NT2/D1 (cell line): Measurements from ENCODE around the gene MTREX.

Experiments used
- DNase-seq: peaks from one replicate; pipeline ENCODE4 v3.0.0-alpha.2; 2011; ENCODE audit warnings: low read depth, low spot score
- H3K27me3 ChIP-seq: 2 replicates; pipeline ENCODE4 v1.6.0; 2011; ENCODE audit warnings: mild to moderate bottlenecking; ENCODE audit not compliant: insufficient read length, insufficient read depth
- H3K36me3 ChIP-seq: 2 replicates; pipeline ENCODE4 v1.6.1; 2011; ENCODE audit warnings: mild to moderate bottlenecking, low read length, mixed read lengths; ENCODE audit not compliant: insufficient read depth, insufficient read length
- H3K4me1 ChIP-seq: 2 replicates; pipeline ENCODE4 v1.5.1; 2011; ENCODE audit not compliant: insufficient read depth, insufficient read length
- H3K4me3 ChIP-seq: 2 replicates; pipeline ENCODE4 v1.5.1; 2011; ENCODE audit warnings: low read depth; ENCODE audit not compliant: insufficient read length
- H3K9ac ChIP-seq: 2 replicates; pipeline ENCODE4 v1.6.0; 2011; ENCODE audit warnings: low read depth; ENCODE audit not compliant: insufficient read length
- H3K9me3 ChIP-seq: 2 replicates; pipeline ENCODE4 v1.5.1; 2011; ENCODE audit warnings: mild to moderate bottlenecking, low read length; ENCODE audit not compliant: insufficient read depth
- SUZ12 ChIP-seq: IDR thresholded peaks from 2 replicates; pipeline ENCODE4 v1.6.1; 2011; ENCODE audit not compliant: insufficient read length, insufficient read depth; ENCODE audit errors: extremely low read depth
- YY1 ChIP-seq: IDR thresholded peaks from 2 replicates; pipeline ENCODE4 v1.6.1; 2011; ENCODE audit not compliant: insufficient read length, insufficient read depth
- ZNF274 ChIP-seq: IDR thresholded peaks from 2 replicates; pipeline ENCODE4 v1.6.1; 2011; ENCODE audit warnings: mild to moderate bottlenecking, low read depth, low read length

MTREX gene

GRCh38 chr5:55415071-55415470 lies 107.3 kb downstream of the MTREX start:
- Histone ChIP-seq H3K36me3 (peaks cover 26% of the 10 kb centered on the region), H3K27me3 (no peaks in the 10 kb centered on the region), H3K4me3 (no peak overlapping the region), H3K9me3 (no peaks in the 10 kb centered on the region), H3K4me1 (no peaks in the 10 kb centered on the region), H3K9ac (no peak overlapping the region)
- TF ChIP-seq SUZ12, result no peak
- TF ChIP-seq ZNF274, result no peak
- TF ChIP-seq YY1, result no peak
- DNase-seq, result no peak

- H3K9ac ChIP-seq, result no peak overlapping the region
- TF ChIP-seq SUZ12, result no peak
- no peak for TF ChIP-seq YY1
- TF ChIP-seq ZNF274, result no peak
- peaks cover 25% of the 10 kb centered on the region for H3K36me3 ChIP-seq
- no peaks in the 10 kb centered on the region for H3K27me3 ChIP-seq
- DNase-seq, result no peak
- H3K4me3 ChIP-seq, result no peak overlapping the region
- no peaks in the 10 kb centered on the region for H3K9me3 ChIP-seq
- H3K4me1 ChIP-seq, result no peaks in the 10 kb centered on the region
Observed at GRCh38 chr5:55416306-55416705, 108.5 kb downstream of the MTREX start.

- H3K4me1 ChIP-seq, result no peaks in the 10 kb centered on the region
- H3K27me3 ChIP-seq, result no peaks in the 10 kb centered on the region
- H3K4me3 ChIP-seq, result no peak overlapping the region
- DNase-seq, result no peak
- no peak overlapping the region for H3K9ac ChIP-seq
- peaks cover 41% of the 10 kb centered on the region for H3K36me3 ChIP-seq
- TF ChIP-seq YY1, result no peak
- no peaks in the 10 kb centered on the region for H3K9me3 ChIP-seq
Observed at GRCh38 chr5:55418994-55419968, 111.5 kb downstream of the MTREX start.

GRCh38 chr5:55421074-55421529 lies 113.3 kb downstream of the MTREX start:
- Histone ChIP-seq H3K4me3 (no peak overlapping the region), H3K9me3 (no peaks in the 10 kb centered on the region), H3K4me1 (no peaks in the 10 kb centered on the region), H3K27me3 (no peaks in the 10 kb centered on the region), H3K36me3 (peaks cover 52% of the 10 kb centered on the region), H3K9ac (no peak overlapping the region)
- no peak for TF ChIP-seq ZNF274
- no peak for TF ChIP-seq YY1
- no peak for TF ChIP-seq SUZ12
- no peak for DNase-seq

- Histone ChIP-seq H3K4me1 (no peaks in the 10 kb centered on the region), H3K9me3 (peaks cover 18% of the 10 kb centered on the region; the same call in 1 of the 2 replicates), H3K9ac (no peak overlapping the region), H3K4me3 (no peak overlapping the region), H3K27me3 (no peaks in the 10 kb centered on the region), H3K36me3 (peaks cover 72% of the 10 kb centered on the region)
- TF ChIP-seq ZNF274 (no peak), SUZ12 (no peak), YY1 (no peak)
- DNase-seq, result no peak
Observed at GRCh38 chr5:55426455-55426854, 118.7 kb downstream of the MTREX start.

GRCh38 chr5:55427157-55427556 lies 119.4 kb downstream of the MTREX start:
- Histone ChIP-seq H3K9me3 (peaks cover 18% of the 10 kb centered on the region; the same call in 1 of the 2 replicates), H3K27me3 (no peaks in the 10 kb centered on the region), H3K36me3 (peaks cover 69% of the 10 kb centered on the region), H3K4me1 (no peaks in the 10 kb centered on the region), H3K9ac (no peak overlapping the region), H3K4me3 (no peak overlapping the region)
- TF ChIP-seq YY1 (no peak), ZNF274 (no peak), SUZ12 (no peak)
- DNase-seq, result no peak

GRCh38 chr5:55429221-55429612 lies 121.4 kb downstream of the MTREX start:
- Histone ChIP-seq H3K4me3 (no peak overlapping the region), H3K9me3 (peaks cover 18% of the 10 kb centered on the region; the same call in 1 of the 2 replicates), H3K4me1 (no peaks in the 10 kb centered on the region), H3K27me3 (no peaks in the 10 kb centered on the region), H3K36me3 (peaks cover 51% of the 10 kb centered on the region), H3K9ac (no peak overlapping the region)
- no peak for DNase-seq
- no peak for TF ChIP-seq SUZ12
- TF ChIP-seq ZNF274, result no peak
- no peak for TF ChIP-seq YY1
